ENCODE measurements around the gene NAA60.

- TF ChIP-seq CTCF (IDR thresholded peaks at IDR 0.05) (no peak), POLR2A (IDR thresholded peaks at IDR 0.05) (no peak)
Measured at GRCh38 chr16:3465301-3465700, 21.8 kb downstream of the NAA60 start.
